GM12875 (cell line): Measurements from ENCODE around the gene CACNA1H.

Experiments
- H3K4me3 ChIP-seq: one replicate; pipeline ENCODE4 v1.5.1; 2011; ENCODE audit warnings: low read depth, low read length, control low read depth
- TF ChIP-seq, protein P1 (sequence below): IDR thresholded peaks from 2 replicates; pipeline ENCODE4 v1.5.1; 2011; ENCODE audit warnings: low read depth, mild to moderate bottlenecking, control low read depth, inconsistent platforms, low read length, moderate library complexity, borderline replicate concordance; ENCODE audit not compliant: insufficient read depth

Gene CACNA1H

DNA sequence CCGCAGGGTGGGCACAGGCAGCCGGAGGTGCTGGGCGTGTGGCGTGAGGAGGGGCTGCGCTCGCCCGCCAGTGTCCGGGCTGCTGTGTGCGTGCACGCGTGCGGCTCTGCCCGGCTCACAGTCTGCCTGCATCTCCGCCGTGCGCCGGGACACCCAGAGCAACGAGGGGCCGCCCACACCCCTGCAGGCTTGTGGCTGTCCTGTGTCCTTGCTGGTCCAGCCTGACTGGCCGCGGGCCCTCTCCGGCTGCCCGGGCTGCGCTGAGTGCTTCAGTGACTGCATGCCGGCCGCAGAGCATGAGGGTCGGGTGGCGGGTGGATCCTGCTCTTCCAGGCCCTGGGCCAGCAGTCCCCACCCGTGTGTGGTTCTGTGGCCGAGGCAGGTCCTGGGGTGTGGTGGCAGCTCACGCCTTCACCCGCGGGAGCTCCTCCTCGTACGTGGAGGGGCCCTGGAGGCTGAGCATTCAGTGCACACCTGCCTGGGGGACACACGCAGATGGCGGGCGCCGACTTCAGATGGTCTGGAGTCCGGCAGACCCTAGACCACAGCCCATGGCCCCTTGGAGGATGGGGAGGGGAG lies 59.8 kb downstream of the CACNA1H start:
- TF ChIP-seq, protein P1, sequence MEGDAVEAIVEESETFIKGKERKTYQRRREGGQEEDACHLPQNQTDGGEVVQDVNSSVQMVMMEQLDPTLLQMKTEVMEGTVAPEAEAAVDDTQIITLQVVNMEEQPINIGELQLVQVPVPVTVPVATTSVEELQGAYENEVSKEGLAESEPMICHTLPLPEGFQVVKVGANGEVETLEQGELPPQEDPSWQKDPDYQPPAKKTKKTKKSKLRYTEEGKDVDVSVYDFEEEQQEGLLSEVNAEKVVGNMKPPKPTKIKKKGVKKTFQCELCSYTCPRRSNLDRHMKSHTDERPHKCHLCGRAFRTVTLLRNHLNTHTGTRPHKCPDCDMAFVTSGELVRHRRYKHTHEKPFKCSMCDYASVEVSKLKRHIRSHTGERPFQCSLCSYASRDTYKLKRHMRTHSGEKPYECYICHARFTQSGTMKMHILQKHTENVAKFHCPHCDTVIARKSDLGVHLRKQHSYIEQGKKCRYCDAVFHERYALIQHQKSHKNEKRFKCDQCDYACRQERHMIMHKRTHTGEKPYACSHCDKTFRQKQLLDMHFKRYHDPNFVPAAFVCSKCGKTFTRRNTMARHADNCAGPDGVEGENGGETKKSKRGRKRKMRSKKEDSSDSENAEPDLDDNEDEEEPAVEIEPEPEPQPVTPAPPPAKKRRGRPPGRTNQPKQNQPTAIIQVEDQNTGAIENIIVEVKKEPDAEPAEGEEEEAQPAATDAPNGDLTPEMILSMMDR: no peak
- H3K4me3 ChIP-seq: no peak overlapping the region

DNA sequence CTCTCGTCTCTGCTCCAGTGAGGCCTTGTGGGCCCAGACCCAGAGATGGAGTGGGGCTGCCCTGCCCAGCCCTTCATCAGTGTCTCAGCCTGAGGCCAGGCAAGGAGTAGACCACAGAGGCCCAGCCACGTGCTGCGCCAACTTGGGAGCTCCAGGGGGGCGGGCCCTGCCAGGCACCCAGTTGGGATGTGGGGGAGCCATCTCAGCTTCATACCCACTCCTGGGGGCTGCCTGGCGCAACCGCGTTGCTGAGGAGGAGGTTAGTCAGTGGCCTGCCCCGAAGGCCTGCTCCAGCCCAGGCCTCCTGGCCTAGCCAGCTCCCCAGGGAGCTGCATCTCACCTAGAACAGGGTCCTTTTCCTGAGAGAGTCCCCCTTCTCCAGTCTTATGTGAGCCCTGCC lies 60.3 kb downstream of the CACNA1H start:
- TF ChIP-seq, protein P1: no peak
- no peak overlapping the region for H3K4me3 ChIP-seq

DNA sequence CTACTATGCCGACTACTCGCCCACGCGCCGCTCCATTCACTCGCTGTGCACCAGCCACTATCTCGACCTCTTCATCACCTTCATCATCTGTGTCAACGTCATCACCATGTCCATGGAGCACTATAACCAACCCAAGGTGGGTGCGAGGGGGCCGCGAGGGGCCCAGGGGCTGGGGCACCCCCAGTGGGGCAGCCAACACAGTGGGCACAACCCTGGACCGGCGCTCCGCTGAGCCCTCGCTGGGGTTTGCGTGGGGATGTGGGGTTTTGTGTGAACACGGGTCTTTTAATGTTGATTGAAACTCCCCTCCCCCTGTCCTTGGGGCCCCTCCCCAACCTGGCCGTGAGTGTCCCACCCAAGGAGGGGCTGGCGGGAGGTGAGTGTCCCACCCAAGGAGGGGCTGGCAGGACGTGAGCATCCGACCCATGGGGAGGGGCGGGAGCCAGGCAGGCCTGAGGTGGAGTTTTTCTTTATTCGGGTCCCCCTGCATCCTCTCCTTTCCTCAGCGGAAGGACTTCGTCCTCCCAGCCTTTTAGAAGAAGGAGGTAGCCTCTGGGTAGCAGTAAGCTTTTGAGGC lies 61.0 kb downstream of the CACNA1H start:
- TF ChIP-seq, protein P1: no peak
- no peak overlapping the region for H3K4me3 ChIP-seq

DNA sequence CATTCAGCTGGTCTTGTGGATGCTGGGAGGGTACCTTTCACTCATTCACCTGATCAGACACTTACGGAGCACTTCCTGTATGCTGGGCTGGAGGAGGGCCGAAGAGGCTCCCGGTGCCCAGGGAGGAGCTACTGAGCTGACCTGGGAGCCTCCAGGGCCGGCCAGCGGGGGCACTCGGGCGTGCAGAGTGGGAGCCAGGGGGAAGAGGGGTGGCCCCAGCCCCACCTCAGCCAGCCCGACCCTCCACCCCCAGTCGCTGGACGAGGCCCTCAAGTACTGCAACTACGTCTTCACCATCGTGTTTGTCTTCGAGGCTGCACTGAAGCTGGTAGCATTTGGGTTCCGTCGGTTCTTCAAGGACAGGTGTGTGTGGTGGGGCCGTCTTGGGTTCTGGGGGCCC lies 61.8 kb downstream of the CACNA1H start:
- H3K4me3 ChIP-seq: no peak overlapping the region
- TF ChIP-seq, protein P1: no peak

DNA sequence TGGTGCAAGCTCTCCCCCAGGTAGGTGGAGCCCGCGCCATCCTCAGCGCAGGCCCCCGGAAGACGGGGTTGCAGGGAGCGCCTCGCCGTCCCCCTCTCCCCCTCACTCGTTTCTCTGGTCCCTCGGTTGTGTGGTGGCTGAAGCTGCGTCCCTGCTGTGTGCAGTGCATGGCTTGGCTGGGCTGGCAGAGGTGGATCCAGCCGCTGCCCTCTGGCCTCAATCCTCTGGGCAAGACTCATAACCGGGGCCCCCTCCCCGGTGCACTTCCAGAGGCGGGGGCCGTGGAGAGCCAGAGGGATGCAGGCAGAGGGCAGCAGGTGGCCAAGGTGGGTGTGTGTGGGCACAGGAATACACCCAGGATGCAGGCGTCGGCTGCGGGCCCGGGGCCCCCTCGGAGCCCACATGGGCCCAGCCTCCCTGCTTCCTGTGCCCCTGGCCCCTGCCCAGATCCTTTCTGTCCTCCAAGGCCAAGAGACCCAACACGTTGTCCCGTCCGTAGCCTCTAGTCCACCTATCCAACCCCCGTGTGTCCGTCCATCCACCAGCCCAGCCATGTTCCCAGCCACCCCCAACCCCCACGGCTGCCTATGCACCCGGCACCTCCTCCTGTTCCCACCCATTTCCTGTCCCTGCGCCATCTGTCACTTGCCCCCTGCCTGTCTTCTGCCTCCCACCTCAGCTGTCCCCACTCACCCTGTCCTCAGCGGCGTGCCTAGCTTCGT lies 62.8 kb downstream of the CACNA1H start:
- no peak overlapping the region for H3K4me3 ChIP-seq
- TF ChIP-seq, protein P1: no peak

DNA sequence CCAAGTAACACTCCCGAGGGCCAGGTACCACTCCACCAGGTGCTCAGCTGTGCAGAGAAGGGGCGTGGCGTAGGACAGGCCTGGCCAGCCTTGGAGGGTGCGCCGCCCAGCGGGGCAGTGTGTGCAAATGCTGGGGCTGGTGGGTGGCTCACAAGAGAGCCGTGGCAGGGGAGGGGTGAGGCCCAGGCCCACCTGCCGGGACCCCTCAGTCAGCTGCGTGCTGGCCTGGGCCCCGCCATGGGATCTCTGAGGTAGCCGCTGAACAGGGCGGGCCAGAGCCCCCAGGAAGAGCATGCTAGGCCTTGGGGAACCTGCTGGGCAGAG lies 63.4 kb downstream of the CACNA1H start:
- TF ChIP-seq, protein P1: no peak
- no peak overlapping the region for H3K4me3 ChIP-seq
